Psoas muscle (tissue), 8 donors: Measurements from ENCODE around the gene DIP2C. TPM values are rescaled to one million over a fixed set of nuclear protein-coding genes. Genes with fewer than 3 reads are reported as not detected.

Experiments used
- ATAC-seq, 4 donors: fragments of 200-7000 bp; cut with Tn5 transposase; one replicate each; pipeline ENCODE4 v1.9.1; 2020; ENCODE audit warnings: moderate library complexity in 3 of 4, mild to moderate bottlenecking in 2 of 4
- DNase-seq, 2 donors: peaks; one replicate each; pipeline ENCODE4 v3.0.0-alpha.2; 2020
- H3K27ac ChIP-seq: fragments of 200-600 bp; one replicate; pipeline ENCODE4 v1.8.0; 2022
- H3K27me3 ChIP-seq, 3 donors: fragments of 200-600 bp in 1 of 3; one replicate each; pipeline versions ENCODE4 v1.6.1 to v1.8.0; 2013 to 2022; ENCODE audit warnings: low read length in 2 of 3, mild to moderate bottlenecking in 2 of 3, moderate library complexity in 1 of 3; ENCODE audit not compliant: insufficient read depth in 3 of 3
- H3K36me3 ChIP-seq, 2 donors: fragments of 200-600 bp in 1 of 2; one replicate each; pipeline versions ENCODE4 v1.6.1 to v1.8.0; 2013 to 2022; ENCODE audit warnings: low read depth in 1 of 2, mild to moderate bottlenecking in 1 of 2, moderate library complexity in 1 of 2; ENCODE audit not compliant: insufficient read depth in 1 of 2
- H3K4me1 ChIP-seq: fragments of 200-600 bp; one replicate; pipeline ENCODE4 v1.8.0; 2022
- H3K4me3 ChIP-seq: fragments of 200-600 bp; one replicate; pipeline ENCODE4 v1.8.0; 2022; ENCODE audit warnings: mild to moderate bottlenecking
- H3K9me3 ChIP-seq: fragments of 200-600 bp; one replicate; pipeline ENCODE4 v1.8.0; 2022
- CTCF ChIP-seq: fragments of 200-600 bp; IDR thresholded peaks from one replicate; pipeline ENCODE4 v1.8.0; 2022; ENCODE audit warnings: antibody characterized with exemption
- WGBS, 3 donors: extraction: QIAGEN DNeasy Blood & Tissue Kit; methylation state at CpG; one replicate each; pipeline versions ENCODE4 v1.1.6 to v1.1.7; 2013; 5-methylcytosine and 5-hydroxymethylcytosine counted together
- intact Hi-C, 2 donors: fragments of 100-400 bp; cut with DNase I; formaldehyde crosslinking; loops; one replicate each; pipeline versions ENCODE4 v1.11.0 to v1.14.2; 2022
- polyA plus RNA-seq, 3 donors: library from polyadenylated mRNA; stranded (reverse); fragments of 200-250 nt; gene quantifications; one replicate each; pipeline ENCODE4 v1.2.3, GENCODE V29; 2013
- total RNA-seq, 4 donors: library from RNA; stranded (reverse); fragmentation: NEBNext Ultra II Directional in 2 of 4; extraction: Animal tissue kit (Norgen Biotek cat#: 25700) in 2 of 4; gene quantifications; one replicate each; pipeline versions ENCODE4 v1.2.1 to v1.2.4, GENCODE V29; 2021 to 2023
- donor health status: healthy with polysubstance abuse.
- donor health status: DM: no; HTN: no; CAD: no; lungs with moderate emphysema.
- donor health status: Bipolar disorder and iron deficiency.
- donor health status: healthy.
- donor health status: DM: yes; HTN: yes; CAD: no.
- donor health status: DM: no; HTN: no; CAD: no.
- donor health status: DM: no; HTN: no; CAD: no.
- donor health status: DM: yes; HTN: yes; CAD: no.

DIP2C gene
- total and polyA plus RNA-seq, 7 donors = 7.7 to 32.0 (median 25.0) TPM

GRCh38 chr10:546971-547590 is 142.4 kb downstream of the DIP2C start:
- no peaks in the 10 kb centered on the region for H3K4me1 ChIP-seq
- no peaks in the 10 kb centered on the region for H3K27me3 ChIP-seq
- no peaks in the 10 kb centered on the region for H3K9me3 ChIP-seq
- DNase-seq (no peak), ATAC-seq (peak in 2 of 4 donors; percentile 22 to 23)
- H3K36me3 ChIP-seq = no peaks in the 10 kb centered on the region
- H3K27ac ChIP-seq = no peak overlapping the region
- intact Hi-C loops = no loop called here
- no peak for TF ChIP-seq CTCF
- no peak overlapping the region for H3K4me3 ChIP-seq
- 65 to 70% (median 70%) methylated on average over 10 of the region's 10 CpGs for WGBS, 3 donors

- no peak overlapping the region for H3K27ac ChIP-seq
- no peak for ATAC-seq
- no peak for DNase-seq
- H3K9me3 ChIP-seq = no peaks in the 10 kb centered on the region
- TF ChIP-seq CTCF = no peak
- no peaks in the 10 kb centered on the region for H3K4me1 ChIP-seq
- H3K27me3 ChIP-seq = no peaks in the 10 kb centered on the region
- 90 to 92% (median 91%) methylated on average over 7 of the region's 7 CpGs for WGBS, 3 donors
- no peak overlapping the region for H3K4me3 ChIP-seq
- H3K36me3 ChIP-seq = no peaks in the 10 kb centered on the region
- intact Hi-C loops = no loop called here
Observed at GRCh38 chr10:546451-546850, 143.0 kb downstream of the DIP2C start.

- no peak overlapping the region for H3K27ac ChIP-seq
- no peaks in the 10 kb centered on the region for H3K4me1 ChIP-seq
- TF ChIP-seq CTCF = no peak
- intact Hi-C loops = no loop called here
- 84 to 91% (median 87%) methylated on average over 21 of the region's 21 CpGs for WGBS, 3 donors
- no peak overlapping the region for H3K4me3 ChIP-seq
- H3K36me3 ChIP-seq = no peaks in the 10 kb centered on the region
- no peaks in the 10 kb centered on the region for H3K9me3 ChIP-seq
- ATAC-seq (no peak), DNase-seq (no peak)
- no peaks in the 10 kb centered on the region for H3K27me3 ChIP-seq
Observed at GRCh38 chr10:543862-544822, 145.3 kb downstream of the DIP2C start.

GRCh38 chr10:543131-543530 is 146.3 kb downstream of the DIP2C start:
- H3K36me3 ChIP-seq = no peaks in the 10 kb centered on the region
- no peaks in the 10 kb centered on the region for H3K27me3 ChIP-seq
- H3K4me1 ChIP-seq = no peaks in the 10 kb centered on the region
- DNase-seq (no peak), ATAC-seq (no peak)
- no peak overlapping the region for H3K27ac ChIP-seq
- no peaks in the 10 kb centered on the region for H3K9me3 ChIP-seq
- WGBS, 3 donors = 88% methylated on average over 13 of the region's 13 CpGs
- intact Hi-C loops = no loop called here
- no peak for TF ChIP-seq CTCF
- H3K4me3 ChIP-seq = no peak overlapping the region
